WI38 (cell line): ENCODE results near the gene ATP13A4.

Source experiments
- H3K4me3 ChIP-seq: 2 replicates; pipeline ENCODE4 v1.5.1; 2011; ENCODE audit warnings: low read depth, mild to moderate bottlenecking, control low read depth, low read length
- TF ChIP-seq, protein P1 (sequence below): IDR thresholded peaks from 2 replicates; pipeline ENCODE4 v1.5.1; 2012; ENCODE audit warnings: low read depth, mild to moderate bottlenecking, control low read depth, low read length

Gene ATP13A4

DNA sequence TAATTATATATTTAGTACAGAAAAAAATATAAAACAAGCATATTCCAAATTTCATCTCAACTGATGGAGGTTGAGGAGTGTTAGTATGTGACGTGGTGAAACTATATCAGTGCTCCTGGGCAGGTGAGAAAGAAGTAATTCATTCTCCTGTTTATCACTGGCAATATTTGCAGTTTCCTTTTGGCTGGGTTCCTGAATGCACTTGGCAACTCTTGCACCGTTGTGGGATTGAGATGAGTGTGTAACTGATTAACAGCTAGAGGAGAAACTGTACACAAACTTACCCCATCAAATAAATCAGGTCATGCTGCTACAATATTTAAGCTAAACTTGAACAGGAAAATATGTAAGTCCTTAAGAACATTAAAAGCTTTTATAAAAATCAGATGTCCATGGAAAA is 2.1 kb upstream of the ATP13A4 start:
- TF ChIP-seq, protein P1, sequence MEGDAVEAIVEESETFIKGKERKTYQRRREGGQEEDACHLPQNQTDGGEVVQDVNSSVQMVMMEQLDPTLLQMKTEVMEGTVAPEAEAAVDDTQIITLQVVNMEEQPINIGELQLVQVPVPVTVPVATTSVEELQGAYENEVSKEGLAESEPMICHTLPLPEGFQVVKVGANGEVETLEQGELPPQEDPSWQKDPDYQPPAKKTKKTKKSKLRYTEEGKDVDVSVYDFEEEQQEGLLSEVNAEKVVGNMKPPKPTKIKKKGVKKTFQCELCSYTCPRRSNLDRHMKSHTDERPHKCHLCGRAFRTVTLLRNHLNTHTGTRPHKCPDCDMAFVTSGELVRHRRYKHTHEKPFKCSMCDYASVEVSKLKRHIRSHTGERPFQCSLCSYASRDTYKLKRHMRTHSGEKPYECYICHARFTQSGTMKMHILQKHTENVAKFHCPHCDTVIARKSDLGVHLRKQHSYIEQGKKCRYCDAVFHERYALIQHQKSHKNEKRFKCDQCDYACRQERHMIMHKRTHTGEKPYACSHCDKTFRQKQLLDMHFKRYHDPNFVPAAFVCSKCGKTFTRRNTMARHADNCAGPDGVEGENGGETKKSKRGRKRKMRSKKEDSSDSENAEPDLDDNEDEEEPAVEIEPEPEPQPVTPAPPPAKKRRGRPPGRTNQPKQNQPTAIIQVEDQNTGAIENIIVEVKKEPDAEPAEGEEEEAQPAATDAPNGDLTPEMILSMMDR: no peak
- H3K4me3 ChIP-seq: no peak overlapping the region

DNA sequence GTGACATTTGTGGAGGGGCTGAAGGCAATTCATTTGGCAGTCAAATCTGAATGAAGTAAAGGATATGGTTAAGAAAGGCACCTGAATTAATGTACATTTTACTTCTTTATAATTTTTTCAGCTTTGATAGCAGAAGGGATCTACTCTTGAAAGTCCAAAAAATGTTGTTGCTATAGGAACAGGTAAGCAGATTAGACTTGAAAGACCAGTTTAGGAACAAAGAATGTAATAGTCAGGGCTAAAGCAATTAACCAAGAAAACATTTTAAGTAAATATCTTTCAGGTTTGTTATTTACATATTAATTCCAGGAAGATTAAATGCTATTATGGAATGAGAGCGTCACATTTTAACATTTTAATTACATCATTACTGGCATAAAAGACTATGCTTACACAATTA is 1.1 kb downstream of the ATP13A4 start:
- no peak overlapping the region for H3K4me3 ChIP-seq
- TF ChIP-seq, protein P1: no peak

DNA sequence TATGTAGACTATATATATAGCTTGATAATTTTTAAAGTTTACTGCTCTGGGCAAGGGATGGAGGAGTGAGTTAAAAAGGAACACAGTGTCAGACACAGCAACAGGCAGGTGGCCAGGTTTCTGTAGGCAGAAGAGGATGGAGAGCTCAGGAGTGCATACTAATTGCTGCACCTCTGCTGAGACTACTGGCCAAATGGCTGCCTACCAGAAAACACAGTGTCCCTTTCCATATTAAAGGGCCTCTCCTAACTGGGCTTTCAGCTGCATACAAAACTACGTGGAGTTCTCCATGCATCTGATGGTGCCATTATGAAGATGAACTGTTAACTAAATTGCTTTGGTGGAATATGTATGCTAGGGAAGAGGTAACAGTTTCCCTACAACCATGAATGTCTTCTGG is 1.8 kb downstream of the ATP13A4 start:
- TF ChIP-seq, protein P1: no peak
- no peak overlapping the region for H3K4me3 ChIP-seq

DNA sequence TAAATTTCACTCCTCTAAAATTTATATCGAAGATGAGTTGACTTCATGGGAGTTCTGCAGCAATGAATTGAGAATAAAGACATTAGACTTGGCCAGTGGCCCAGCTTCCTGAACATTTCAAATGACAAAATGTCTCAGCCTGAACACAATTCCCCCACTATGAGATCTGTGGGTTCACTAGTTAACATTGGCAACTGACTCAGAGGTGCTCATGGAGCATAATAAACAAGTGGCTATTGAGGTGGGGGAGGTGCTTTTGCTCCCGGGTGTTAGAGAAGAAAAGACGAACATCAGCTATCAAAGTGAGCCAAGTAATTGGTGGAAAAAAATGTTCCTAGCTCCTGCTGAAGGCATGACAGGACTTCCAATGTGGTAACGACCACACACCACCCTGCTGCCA is 6.3 kb downstream of the ATP13A4 start:
- TF ChIP-seq, protein P1: no peak
- H3K4me3 ChIP-seq: no peak overlapping the region

DNA sequence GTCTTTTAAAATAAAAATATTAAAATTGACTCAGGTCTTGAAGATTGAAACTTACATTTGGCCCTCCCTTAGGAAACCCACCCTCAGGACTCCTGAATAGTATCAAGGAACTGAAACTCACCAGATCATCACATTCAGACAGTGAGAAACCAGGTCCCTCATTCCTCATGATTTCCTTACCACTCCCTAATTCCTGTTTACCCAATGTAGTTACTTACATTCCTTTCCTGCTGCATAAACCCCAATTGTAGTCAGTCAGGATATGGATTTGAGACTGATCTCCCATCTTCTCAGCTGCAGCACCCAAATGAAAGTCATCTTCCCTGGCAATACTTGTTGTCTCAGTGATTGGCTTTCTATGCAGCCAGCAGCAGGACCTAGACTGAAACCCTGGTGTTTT is 8.6 kb downstream of the ATP13A4 start:
- H3K4me3 ChIP-seq: no peak overlapping the region
- TF ChIP-seq, protein P1: no peak

DNA sequence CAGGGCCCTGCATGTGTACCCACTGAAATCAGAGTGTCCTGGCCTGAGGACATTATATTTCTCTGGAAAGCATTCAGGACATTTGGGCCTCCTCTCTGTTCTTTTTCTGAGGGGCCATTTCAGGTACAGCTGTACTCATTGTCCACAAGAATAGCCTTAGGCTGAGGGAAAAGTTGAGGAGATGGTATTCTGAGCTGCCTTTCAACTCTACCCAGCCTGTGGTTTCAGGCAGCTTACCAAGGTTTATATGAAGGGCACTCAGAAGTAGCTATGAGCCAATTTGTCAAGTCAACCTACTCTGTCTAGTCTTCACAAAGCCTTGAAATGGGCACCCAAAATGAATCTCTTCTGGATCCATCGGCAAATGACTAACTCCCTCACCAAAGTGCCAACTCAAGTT is 9.4 kb downstream of the ATP13A4 start:
- H3K4me3 ChIP-seq: no peak overlapping the region
- TF ChIP-seq, protein P1: no peak

DNA sequence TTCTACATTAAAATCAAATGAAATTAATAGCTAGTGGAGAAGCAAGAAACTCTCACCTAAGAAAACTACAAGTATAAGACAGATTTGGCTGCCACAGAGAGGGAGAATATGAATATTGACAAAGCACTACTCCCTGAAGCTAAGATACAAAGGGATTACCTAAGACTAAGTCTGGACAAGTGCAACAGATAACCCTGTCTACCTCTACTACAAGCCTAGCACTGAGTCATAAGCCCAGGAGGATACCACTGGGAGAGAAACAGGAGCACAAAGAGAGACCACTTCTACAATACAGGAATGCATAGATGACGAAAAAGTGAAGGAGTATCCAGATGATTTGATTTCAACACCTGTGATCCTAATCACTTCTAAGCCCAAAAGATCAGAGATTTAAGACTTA is 10.4 kb downstream of the ATP13A4 start:
- TF ChIP-seq, protein P1: no peak

More for the DNA sequence above, 10.4 kb downstream of the ATP13A4 start:
- no peak overlapping the region for H3K4me3 ChIP-seq
